ENCODE data around the gene ANO2. TPM values are rescaled to one million over a fixed set of nuclear protein-coding genes. Genes with fewer than 3 reads are reported as not detected.

The ANO2 gene
- total and polyA plus RNA-seq, 2 experiments from 2014 or later: 2.3 to 4.6 TPM

DNA sequence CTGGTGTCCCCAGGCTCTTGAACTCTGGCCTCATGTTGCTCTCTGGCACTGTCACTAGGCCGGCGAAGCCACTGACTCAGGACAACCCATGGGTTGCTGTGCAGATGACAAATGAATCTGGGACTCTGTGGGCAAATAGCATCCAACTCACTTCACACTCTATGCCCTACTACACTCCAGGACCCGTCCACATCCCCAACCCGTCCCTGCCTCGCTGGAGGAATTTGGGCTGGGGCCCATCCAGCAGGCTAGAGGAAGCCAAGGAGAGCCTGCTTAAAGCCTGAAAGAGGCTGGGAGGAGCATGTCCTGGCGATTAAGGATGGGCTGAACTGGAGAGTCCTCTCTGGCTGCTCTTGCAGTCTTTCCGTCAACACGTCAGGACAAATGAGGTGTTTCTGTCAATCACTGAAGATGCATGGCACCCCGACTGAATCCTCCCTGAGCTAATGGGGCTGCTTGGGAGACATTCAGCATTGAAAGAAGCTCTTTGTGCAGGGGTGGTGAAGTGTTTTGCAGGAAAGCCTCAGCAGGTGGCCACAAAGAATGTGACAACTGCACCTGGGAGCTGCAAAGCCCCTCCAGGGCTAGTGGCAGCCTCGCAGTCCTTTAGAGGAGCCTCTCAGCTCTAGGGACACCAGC, 71.7 kb downstream of the ANO2 start:
- H3K9me3 Mint-ChIP-seq: no peaks in the 10 kb centered on the region
- H3K4me1 Mint-ChIP-seq: peaks cover 23% of the 10 kb centered on the region
- ATAC-seq (peak; percentile 78), DNase-seq (ENCODE audit: low spot score) (peak; percentile 39)
- H2AFZ ChIP-seq: no peak overlapping the region
- no peak overlapping the region for H3K4me2 ChIP-seq
- no peaks in the 10 kb centered on the region; the same call in 1 of the 2 replicates for H4K20me1 ChIP-seq (replicated peaks; ENCODE audit: insufficient read depth)
- H3K79me2 ChIP-seq (replicated peaks; ENCODE audit: insufficient read depth): no peaks in the 10 kb centered on the region
- no peaks in the 10 kb centered on the region for H3K36me3 ChIP-seq (ENCODE audit: insufficient read depth)
- H3K9me2 ChIP-seq (ENCODE audit: insufficient read depth): 0 out of 2 replicates have a peak, but pooled peaks cover under 1% of the 10 kb centered on the region
- no peak overlapping the region for H3K4me3 Mint-ChIP-seq
- no peak overlapping the region for H3K27ac Mint-ChIP-seq
- peaks cover 5% of the 10 kb centered on the region for H3K27me3 Mint-ChIP-seq (ENCODE audit: insufficient read depth, low read depth, poor library complexity)
- H3K36me3 Mint-ChIP-seq (ENCODE audit: low read depth): no peaks in the 10 kb centered on the region
- H3F3A ChIP-seq (replicated peaks; ENCODE audit: low read depth): no peaks in the 10 kb centered on the region
- H3K27me3 ChIP-seq (ENCODE audit: insufficient read depth): no peaks in the 10 kb centered on the region
- TF ChIP-seq POLR2AphosphoS5 (IDR thresholded peaks at IDR 0.05; ENCODE audit: low read depth): no peak
- no peak for TF ChIP-seq EZH2phosphoT487 (IDR thresholded peaks at IDR 0.05; ENCODE audit: unreplicated experiment)
- TF ChIP-seq, protein P1, sequence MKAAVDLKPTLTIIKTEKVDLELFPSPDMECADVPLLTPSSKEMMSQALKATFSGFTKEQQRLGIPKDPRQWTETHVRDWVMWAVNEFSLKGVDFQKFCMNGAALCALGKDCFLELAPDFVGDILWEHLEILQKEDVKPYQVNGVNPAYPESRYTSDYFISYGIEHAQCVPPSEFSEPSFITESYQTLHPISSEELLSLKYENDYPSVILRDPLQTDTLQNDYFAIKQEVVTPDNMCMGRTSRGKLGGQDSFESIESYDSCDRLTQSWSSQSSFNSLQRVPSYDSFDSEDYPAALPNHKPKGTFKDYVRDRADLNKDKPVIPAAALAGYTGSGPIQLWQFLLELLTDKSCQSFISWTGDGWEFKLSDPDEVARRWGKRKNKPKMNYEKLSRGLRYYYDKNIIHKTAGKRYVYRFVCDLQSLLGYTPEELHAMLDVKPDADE (IDR thresholded peaks at IDR 0.05): no peak
- TF ChIP-seq ZNF114 (CRISPR knock-in tag; IDR thresholded peaks at IDR 0.05): no peak
- TF ChIP-seq JUNB (IDR thresholded peaks at IDR 0.05; ENCODE audit: unreplicated experiment): no peak
- TF ChIP-seq REST (IDR thresholded peaks at IDR 0.05; ENCODE audit: unreplicated experiment): no peak
- TF ChIP-seq CTCF (conservative IDR thresholded peaks at IDR 0.05; ENCODE audit: low read depth in 2 of 2): no peak
- no peak for TF ChIP-seq NANOG (IDR thresholded peaks at IDR 0.05; ENCODE audit: borderline replicate concordance)
- no peak for TF ChIP-seq EZH2 (IDR thresholded peaks at IDR 0.05; ENCODE audit: low read depth, unreplicated experiment)
- no peak for TF ChIP-seq CREB1 (CRISPR knock-in tag; IDR thresholded peaks at IDR 0.05; ENCODE audit: low read depth)
- H3K4me3 ChIP-seq: no peak overlapping the region
- no peak overlapping the region for H3K27ac ChIP-seq (ENCODE audit: low read depth)
- H3K4me1 ChIP-seq (ENCODE audit: insufficient read depth): peaks cover 8% of the 10 kb centered on the region; the same call in 1 of the 2 replicates

Measured in GM23338 (cell line).